ENCODE results near the gene MTMR2. TPM values are rescaled to one million over a fixed set of nuclear protein-coding genes. Genes with fewer than 3 reads are reported as not detected.

Gene MTMR2
- total RNA-seq, 1 donor from 2014 or later = 48.7 TPM

Other genes with a start within 250 kb of the MTMR2 start
- gene FAM76B, start 134.3 kb downstream of the MTMR2 start, total RNA-seq = 17.2 and 18.1 TPM in 2 replicates
- gene CEP57, start 133.6 kb downstream of the MTMR2 start, total RNA-seq = 26.9 and 32.1 TPM in 2 replicates